Astrocyte of the cerebellum (primary cell): ENCODE data around the gene DLST.

Experiments
- DNase-seq: peaks from one replicate; pipeline ENCODE4 v3.0.0-alpha.2; 2011; ENCODE audit warnings: low read depth
- H3K4me3 ChIP-seq: 2 replicates; pipeline ENCODE4 v1.5.1; 2011; ENCODE audit warnings: mild to moderate bottlenecking, low read depth, low read length, moderate library complexity
- CTCF ChIP-seq: IDR thresholded peaks from 2 replicates; pipeline ENCODE4 v1.5.1; 2012; ENCODE audit warnings: low read length, low read depth, moderate library complexity, mild to moderate bottlenecking; ENCODE audit errors: missing control alignments
- in situ Hi-C: cut with HindIII; loops from 2 replicates; pipeline ENCODE4 v1.10.0; 2017; ENCODE audit warnings: low sequenced_read_pairs

DLST gene

GRCh38 chr14:74840603-74841030, 41.1 kb upstream of the DLST start:
- TF ChIP-seq CTCF = no peak
- DNase-seq = no peak
- no peak overlapping the region for H3K4me3 ChIP-seq
- in situ Hi-C loops = no loop called here

GRCh38 chr14:74841230-74842207, 40.2 kb upstream of the DLST start:
- DNase-seq = no peak
- TF ChIP-seq CTCF = no peak
- in situ Hi-C loops = no loop called here
- no peak overlapping the region for H3K4me3 ChIP-seq

GRCh38 chr14:74843653-74844052, 38.1 kb upstream of the DLST start:
- TF ChIP-seq CTCF = no peak
- H3K4me3 ChIP-seq = no peak overlapping the region
- DNase-seq = no peak
- in situ Hi-C loops = no loop called here

GRCh38 chr14:74846168-74846567, 35.5 kb upstream of the DLST start:
- DNase-seq = peak; percentile 67
- in situ Hi-C loops = no loop called here
- TF ChIP-seq CTCF = no peak
- H3K4me3 ChIP-seq = no peak overlapping the region

GRCh38 chr14:74846968-74847665, 34.6 kb upstream of the DLST start:
- DNase-seq = no peak
- in situ Hi-C loops = no loop called here
- TF ChIP-seq CTCF = no peak
- H3K4me3 ChIP-seq = no peak overlapping the region

- no peak for TF ChIP-seq CTCF
- in situ Hi-C loops = no loop called here
- DNase-seq = no peak
- H3K4me3 ChIP-seq = no peak overlapping the region
Measured at GRCh38 chr14:74848768-74849167, 32.9 kb upstream of the DLST start.
